Astrocyte (in vitro differentiated cells and primary cell): ENCODE measurements around the gene OR5C1.

Experiments
- EZH2 ChIP-seq: IDR thresholded peaks from 2 replicates; pipeline ENCODE4 v1.6.1; 2012; ENCODE audit warnings: mild to moderate bottlenecking, low read length, inconsistent platforms; ENCODE audit not compliant: insufficient read depth
- TF ChIP-seq, protein P1 (sequence below): IDR thresholded peaks from 2 replicates; pipeline ENCODE4 v1.5.1; 2011; ENCODE audit warnings: low read depth, mild to moderate bottlenecking, inconsistent platforms, low read length, moderate library complexity; ENCODE audit not compliant: insufficient read depth

GRCh38 chr9:122822056-122822455 is 33.3 kb downstream of the OR5C1 start:
- TF ChIP-seq, protein P1, sequence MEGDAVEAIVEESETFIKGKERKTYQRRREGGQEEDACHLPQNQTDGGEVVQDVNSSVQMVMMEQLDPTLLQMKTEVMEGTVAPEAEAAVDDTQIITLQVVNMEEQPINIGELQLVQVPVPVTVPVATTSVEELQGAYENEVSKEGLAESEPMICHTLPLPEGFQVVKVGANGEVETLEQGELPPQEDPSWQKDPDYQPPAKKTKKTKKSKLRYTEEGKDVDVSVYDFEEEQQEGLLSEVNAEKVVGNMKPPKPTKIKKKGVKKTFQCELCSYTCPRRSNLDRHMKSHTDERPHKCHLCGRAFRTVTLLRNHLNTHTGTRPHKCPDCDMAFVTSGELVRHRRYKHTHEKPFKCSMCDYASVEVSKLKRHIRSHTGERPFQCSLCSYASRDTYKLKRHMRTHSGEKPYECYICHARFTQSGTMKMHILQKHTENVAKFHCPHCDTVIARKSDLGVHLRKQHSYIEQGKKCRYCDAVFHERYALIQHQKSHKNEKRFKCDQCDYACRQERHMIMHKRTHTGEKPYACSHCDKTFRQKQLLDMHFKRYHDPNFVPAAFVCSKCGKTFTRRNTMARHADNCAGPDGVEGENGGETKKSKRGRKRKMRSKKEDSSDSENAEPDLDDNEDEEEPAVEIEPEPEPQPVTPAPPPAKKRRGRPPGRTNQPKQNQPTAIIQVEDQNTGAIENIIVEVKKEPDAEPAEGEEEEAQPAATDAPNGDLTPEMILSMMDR: no peak
- TF ChIP-seq EZH2: no peak
